Superior temporal gyrus (tissue), 1 donor: ENCODE measurements around the gene RAP1A.
A peak's percentile ranks its signal among the peaks of the same experiment; 100 is the strongest.

Experiments used
- DNase-seq: peaks from one replicate; pipeline ENCODE4 v3.0.0-alpha.2; 2016; ENCODE audit errors: extremely low spot score

The RAP1A gene

GRCh38 chr1:111719674-111720132 lies 100.1 kb downstream of the RAP1A start:
- DNase-seq: no peak

GRCh38 chr1:111720274-111720976 lies 100.8 kb downstream of the RAP1A start:
- peak; percentile 60 for DNase-seq

DNA sequence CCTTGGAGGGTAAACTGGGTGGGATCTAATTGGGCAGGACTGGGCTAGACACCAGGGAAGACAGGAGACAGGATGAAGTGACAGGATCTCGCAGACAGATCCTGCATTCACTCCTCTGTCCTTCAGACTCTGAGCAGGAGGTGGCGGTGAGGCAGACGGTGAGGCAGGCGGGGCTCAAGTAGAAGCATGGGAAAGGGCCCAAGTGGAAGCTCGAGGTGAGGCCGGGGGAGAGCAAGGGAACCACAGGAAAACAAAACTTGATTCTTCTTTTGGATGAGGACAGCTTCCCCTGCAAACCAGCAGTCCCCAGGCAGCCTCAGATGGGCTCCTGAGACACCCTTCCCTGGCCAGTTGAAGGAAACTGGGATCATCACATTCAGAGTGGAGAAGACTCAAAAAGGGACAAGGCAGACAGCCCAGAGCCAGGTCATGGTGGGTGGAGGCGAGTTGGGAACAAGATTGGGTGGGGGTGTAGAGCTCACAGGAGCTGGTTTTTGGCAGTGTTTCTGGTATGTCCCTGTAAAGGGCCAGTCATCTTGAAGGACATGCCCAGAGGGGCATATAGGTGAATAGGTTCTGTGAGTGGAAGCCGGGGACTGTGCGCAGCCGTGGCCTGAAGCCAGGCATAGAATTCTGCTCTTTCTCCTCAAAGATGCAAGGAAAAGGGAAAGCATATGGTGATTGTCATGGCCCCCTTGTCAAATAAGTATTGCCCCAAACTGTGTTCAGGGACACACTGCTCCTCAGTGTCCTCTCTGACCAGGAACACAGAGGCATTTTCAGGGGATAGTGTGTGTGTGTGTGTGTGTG lies 101.6 kb downstream of the RAP1A start:
- DNase-seq: no peak

GRCh38 chr1:111723091-111723806 lies 103.7 kb downstream of the RAP1A start:
- no peak for DNase-seq

DNA sequence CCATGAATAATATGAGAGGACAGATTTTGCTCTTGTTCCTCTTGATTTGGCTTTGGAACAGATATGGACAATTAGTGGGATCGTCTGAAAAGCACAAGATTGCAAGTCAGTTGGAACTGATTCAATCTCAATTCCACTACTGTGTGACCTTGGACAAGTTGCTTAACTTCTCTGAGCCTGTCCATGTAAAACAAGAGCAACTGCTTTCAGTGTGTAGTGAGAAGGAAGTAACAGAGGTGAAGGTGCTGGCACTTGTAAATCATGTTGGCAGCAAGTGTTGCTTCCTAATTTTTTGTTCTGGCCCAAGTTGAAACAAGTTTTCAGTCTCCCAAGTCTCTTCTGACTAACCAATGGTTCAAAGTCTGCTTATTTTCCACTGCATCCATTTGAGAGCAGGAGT lies 104.3 kb downstream of the RAP1A start:
- no peak for DNase-seq

GRCh38 chr1:111725192-111725591 lies 105.6 kb downstream of the RAP1A start:
- no peak for DNase-seq

DNA sequence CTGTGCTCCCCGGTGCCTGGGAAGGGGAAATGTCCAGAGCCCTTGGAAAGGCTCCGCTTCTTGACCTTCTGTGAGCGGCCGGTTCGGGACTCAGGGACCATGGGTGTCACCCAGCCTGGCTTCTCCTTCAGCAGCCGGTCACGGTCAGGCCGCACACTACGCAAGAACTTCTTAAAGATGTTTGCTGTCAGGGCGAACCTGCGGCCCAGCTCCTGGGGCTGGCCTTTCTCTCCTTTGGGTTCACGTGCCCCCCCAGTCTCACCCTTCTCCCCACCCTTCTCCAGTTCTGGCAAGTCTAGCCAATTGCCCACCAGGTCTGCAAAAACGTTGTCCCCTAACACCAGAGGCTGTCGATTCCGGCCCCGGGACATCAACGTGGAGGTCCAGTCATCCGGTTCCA lies 107.5 kb downstream of the RAP1A start:
- DNase-seq: no peak

GRCh38 chr1:111729271-111729921 lies 109.8 kb downstream of the RAP1A start:
- no peak for DNase-seq

GRCh38 chr1:111729946-111730681 lies 110.5 kb downstream of the RAP1A start:
- DNase-seq: no peak

- no peak for DNase-seq
Observed at GRCh38 chr1:111730706-111731105, 111.1 kb downstream of the RAP1A start.

DNA sequence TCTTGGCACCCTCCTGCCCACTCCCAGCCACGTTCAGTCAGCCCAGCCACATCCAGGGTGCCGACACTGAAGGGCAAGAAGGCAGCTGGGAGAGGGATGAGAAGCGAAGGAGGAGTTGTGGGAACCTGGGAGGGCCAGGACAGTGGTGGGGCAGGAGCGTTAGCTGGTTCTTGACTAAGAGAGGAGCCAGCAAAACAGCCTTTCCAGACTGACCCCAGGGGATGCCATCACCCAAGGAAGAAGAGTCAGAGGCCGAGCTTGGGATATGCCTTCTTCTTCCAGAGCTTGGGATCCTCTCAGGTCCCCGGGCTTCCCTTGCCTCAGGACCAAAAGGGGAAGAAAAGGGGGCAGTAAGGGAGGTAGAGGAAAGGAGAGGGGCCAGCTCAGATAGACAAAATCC lies 112.4 kb downstream of the RAP1A start:
- DNase-seq: no peak

DNA sequence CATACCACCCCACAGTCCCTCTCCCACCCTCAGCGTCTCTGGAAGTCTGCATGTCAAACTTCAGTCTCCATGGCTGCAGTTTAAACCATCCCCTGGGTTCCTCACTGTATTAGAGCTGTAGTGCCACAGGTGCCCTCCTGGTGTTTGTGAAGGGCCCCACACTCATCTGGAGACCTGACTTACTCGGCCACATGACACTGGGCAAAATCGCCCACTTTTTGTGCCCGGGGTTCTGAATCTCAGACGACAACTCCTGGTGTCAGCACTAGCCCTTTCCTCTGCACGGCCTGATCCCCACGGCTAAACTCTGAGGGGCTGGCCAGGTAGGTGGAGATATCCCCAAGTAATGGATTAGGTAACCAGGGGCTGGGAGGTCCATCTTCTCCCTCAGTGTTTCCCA lies 113.1 kb downstream of the RAP1A start:
- DNase-seq: no peak

DNA sequence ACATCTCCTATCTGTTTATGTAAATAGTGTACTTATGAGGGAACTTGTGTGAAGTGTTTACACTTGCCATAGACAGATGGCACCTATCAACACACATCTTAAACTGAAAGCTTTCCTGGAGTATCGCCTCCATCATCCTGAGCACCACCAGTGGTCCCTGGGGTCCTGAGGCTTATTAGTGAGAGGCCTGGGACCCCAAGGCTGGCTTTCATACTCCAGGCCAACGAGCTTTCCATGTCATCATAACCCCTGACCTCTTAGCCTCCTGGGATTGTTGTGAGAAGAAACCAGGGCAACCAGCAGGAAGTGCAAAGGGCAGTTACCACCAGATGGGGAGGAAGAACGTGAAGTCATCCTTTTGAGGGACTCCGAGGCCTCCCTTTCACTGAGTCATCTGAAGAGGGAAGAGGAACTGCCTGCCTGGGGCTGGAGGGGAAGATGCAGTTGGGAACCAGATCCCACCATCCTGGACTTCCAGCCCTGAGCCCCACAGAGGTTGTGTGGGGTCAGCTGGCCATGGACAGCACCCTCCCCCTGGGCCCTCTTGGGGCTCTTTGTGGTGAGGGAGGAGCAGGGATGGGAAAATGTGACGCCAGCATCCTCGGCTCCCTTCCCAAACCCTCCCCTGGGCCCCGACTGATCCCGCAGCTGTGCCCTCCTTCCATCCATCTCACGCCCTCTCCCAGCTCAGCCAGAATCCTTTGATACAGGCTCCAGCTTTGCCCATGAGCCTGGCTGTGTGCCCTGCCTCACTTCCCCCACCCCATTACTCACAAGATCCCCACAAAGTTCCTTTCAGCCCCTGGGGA lies 113.8 kb downstream of the RAP1A start:
- DNase-seq: no peak

DNA sequence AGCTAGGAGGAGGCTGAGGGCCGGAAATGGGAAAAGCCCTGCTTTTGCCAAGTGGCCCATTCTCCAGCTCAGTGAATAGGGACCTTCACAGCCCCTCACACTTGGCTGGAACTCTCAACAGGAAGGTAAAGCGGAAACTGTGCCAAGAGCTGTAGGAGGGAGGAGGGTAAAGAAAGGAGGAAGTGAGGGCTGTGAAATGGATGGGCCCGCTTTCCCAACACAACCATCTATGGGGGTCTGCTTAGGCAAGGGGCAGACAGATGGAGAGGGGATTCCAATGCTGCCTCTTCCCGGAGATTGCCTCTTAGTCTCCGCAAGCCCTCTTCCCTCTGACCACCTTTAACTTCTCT lies 114.4 kb downstream of the RAP1A start:
- no peak for DNase-seq

DNA sequence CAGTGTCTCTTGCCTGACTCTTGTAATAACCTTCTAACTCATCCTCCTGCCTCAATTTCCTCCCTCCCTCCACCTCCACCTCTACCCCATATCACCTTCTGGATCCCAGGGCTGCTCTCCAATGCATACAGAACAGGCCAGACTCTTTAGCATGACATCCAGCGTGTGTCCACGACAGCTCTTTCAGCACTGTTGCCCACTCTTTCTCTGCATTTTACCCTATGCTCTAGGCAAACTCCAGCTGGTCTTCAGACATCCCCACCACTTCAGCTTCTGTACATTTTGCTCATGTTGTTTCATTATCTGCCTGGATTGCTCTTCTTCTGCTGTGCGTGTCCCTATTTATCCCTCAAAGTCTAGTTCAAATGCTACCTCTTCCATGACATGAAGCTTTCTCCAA lies 114.8 kb downstream of the RAP1A start:
- no peak for DNase-seq

DNA sequence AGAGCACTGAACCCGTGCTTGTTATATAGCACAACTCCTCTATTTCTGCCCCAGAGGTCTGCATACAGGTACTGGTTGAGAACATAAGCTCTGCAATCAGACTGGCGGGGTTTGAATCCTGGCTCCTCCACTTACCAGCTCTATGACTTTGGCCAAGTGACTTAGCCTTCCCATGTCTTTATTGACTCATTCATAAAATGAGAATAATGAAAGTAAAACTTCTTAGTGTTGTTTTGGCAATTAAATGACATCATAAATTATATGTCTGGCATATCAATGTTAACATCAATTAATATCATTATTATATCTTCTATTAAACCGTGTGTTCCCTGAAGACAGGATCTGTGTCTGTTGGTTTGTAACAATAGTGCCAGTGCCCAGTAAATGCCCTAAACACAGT lies 115.3 kb downstream of the RAP1A start:
- DNase-seq: no peak

- DNase-seq: no peak
Observed at GRCh38 chr1:111735321-111735720, 115.7 kb downstream of the RAP1A start.

DNA sequence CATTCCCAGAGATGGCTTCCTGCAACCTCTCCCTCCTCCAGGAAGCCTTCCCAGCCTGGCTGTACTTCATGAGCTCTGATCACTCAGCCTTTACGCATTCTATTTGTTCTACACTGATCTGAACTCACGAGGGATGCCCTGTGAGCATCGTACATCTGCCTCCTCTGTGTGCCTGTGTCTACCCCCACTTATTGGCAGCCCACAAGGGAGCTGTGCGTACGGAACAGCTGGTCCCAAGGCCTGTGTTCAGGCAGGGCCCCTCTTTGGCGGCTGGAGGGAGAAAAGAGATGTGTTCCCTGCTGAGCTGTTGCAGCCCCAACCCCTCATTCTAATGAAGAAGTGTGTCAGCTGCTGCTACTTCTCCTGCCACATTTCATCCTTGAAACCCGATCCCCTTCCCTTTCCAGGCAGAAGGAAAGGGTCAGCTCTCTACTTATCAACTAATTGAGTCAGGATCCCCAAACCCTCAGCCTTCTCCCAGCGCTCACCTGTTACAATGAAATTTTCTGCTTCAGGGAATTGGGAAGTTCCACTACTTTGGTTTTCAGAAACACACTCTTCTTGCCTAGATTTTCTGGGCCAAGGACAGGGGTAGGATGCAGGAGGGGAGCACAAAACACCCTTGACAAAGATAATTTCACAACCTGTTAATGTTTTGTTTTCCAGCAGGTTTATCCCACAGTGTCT lies 116.4 kb downstream of the RAP1A start:
- peak; percentile 67 for DNase-seq

DNA sequence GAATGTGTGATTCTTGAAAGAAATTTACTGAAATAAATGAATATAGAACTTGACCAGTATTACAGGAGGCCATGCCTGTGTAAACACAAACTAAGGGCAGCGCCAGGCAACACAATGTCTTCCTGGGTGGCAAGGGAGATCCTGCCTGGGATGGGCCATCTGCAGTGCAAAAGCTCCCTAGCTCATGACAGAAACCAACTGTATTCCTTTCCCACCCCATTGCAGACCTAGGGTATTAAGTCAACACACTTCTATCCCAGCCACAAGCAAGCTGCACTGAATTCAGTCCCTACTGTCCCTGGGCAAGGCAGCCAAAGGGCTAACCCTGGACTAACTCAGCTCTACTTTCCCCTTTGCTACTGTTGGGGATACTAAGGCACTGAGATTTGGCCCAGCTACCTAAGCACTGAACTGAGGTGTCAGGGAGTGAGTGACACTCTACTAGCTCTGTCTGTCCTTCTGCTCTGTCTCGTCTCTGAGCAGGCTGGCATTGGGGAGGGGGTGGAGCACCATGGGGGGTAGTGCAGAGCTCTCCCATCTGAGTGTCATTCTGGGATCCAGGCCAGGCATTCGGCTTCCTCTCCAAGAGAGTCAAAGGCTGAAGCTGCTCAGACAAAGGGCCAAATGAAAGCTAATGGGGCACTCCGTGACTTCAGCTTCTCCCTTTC lies 117.1 kb downstream of the RAP1A start:
- DNase-seq: peak; percentile 88
